OCI-LY7 (cell line): ENCODE measurements around the gene ZCCHC14.

Source experiments
- CTCF ChIP-seq: fragments of 200-600 bp; sonication (generic); conservative IDR thresholded peaks from 2 replicates; pipeline ENCODE4 v1.5.1; 2014; ENCODE audit warnings: mild to moderate bottlenecking, antibody characterized with exemption, low read length, moderate library complexity, mixed read lengths
- EZH2phosphoT487 ChIP-seq: fragments of 200-600 bp; sonication (generic); IDR thresholded peaks from 2 replicates; pipeline ENCODE4 v1.6.1; 2018; ENCODE audit warnings: low read depth, borderline replicate concordance, mild to moderate bottlenecking, mixed run types, antibody characterized with exemption, low read length, moderate library complexity, mixed read lengths

GRCh38 chr16:87489434-87490045 is 3.3 kb downstream of the ZCCHC14 start:
- TF ChIP-seq CTCF, result no peak
- TF ChIP-seq EZH2phosphoT487, result no peak
